DMS 273 (cell line): ENCODE measurements around the gene PRKCA.
A peak's percentile ranks its signal among the peaks of the same experiment; 100 is the strongest.
"Not testable (repeated sequence)": the region's sequence is repeated elsewhere in the genome, so short reads cannot be mapped to it uniquely, and the experiment has no call there.

Experiments used
- DNase-seq: peaks from one replicate; lab custom pipeline; 2025; ENCODE audit not compliant: unreplicated experiment; lab: John Stamatoyannopoulos, UW

PRKCA gene

GRCh38 chr17:66301864-66302741 lies at the start of gene PRKCA:
Gene PRKCA (plus strand): TSS chr17:66302613.
- DNase-seq = peak; percentile 93

DNA sequence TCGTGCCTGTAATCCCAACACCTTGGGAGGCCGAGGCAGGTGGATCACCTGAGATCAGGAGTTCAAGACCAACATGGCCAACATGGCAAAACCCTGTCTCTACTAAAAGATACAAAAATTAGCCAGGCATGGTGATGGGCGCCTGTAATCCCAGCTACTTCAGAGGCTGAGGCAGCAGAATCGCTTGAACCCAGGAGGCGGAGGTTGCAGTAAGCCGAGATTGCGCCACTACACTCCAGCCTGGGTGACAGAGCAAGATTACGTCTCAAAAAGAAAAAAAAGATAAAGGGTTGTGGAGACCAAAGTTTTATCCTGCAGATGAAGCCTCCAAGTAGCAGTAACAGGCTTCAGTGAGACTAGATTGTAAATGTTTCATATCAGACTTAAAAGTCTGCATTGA lies 49.0 kb upstream of the PRKCA start:
- not testable (repeated sequence) for DNase-seq

- peak; percentile 85 for DNase-seq
Observed at GRCh38 chr17:66255112-66255511, 47.3 kb upstream of the PRKCA start.

DNA sequence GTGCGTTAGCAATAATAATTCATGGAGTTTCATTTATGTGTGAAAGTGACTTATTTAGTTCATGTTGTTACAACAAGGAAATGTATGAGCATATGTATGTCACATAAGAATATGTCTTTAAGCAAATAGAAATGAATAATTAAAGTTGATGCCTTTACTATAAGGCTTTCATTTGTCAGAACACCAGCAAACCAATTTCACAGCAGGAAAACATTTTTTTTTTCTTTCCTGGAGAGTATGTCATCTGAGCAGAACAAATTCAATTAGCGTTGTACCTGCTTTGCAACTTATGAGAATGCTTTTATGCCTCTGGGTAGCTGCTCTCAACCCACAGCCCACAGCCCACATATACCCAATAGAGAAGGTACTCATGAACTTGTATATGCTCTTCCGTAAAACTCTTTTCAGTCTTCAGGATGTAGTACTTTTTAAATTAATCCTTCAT lies 46.9 kb upstream of the PRKCA start:
- DNase-seq = no peak

- no peak for DNase-seq
Observed at GRCh38 chr17:66260275-66260674, 42.1 kb upstream of the PRKCA start.

DNA sequence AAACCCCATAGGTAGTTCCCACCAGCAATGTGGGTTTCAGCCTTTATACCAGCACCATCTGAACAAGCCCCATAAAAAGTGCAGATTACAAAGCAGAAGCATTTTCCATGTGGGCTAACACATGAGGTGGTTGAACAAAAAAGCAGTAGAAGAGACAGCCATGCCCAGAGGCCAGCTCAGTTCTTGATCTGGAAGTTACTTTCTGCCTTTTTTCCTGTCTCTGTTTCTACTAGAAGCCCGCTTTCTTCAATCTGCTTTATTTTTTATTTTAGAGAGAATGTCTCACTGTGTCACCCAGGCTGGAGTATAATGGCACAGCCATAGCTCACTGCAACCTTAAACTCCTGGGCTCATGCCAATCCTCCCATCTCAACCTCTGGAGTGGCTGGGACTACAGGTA lies 41.7 kb upstream of the PRKCA start:
- no peak for DNase-seq

GRCh38 chr17:66262767-66263166 lies 39.6 kb upstream of the PRKCA start:
- DNase-seq = no peak

- DNase-seq = no peak
Observed at GRCh38 chr17:66264696-66265095, 37.7 kb upstream of the PRKCA start.

- DNase-seq = no peak
Observed at GRCh38 chr17:66268247-66268927, 34.0 kb upstream of the PRKCA start.

- DNase-seq = no peak
Observed at GRCh38 chr17:66270106-66270505, 32.3 kb upstream of the PRKCA start.

DNA sequence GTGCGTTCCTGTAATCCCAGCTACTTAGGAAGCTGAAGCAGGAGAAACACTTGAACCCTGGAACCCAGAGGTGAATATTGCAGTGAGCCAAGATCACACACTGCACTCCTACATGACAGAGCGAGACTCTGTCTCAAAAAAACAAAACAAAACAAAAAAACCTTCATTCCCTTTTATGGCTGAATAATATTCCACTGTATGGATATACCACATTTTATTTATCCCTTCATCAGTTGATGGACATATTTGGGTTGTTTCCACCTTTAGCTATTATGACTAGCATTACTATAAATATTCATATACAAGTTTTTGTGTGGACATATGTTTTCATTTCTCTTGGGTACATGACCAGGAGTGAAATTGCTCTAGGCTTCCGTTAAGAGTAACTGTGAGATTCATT lies 30.9 kb upstream of the PRKCA start:
- DNase-seq = no peak

GRCh38 chr17:66272811-66273585 lies 29.4 kb upstream of the PRKCA start:
- DNase-seq = peak; percentile 19

- no peak for DNase-seq
Observed at GRCh38 chr17:66273586-66273848, 28.9 kb upstream of the PRKCA start.

- no peak for DNase-seq
Observed at GRCh38 chr17:66275651-66276050, 26.8 kb upstream of the PRKCA start.

DNA sequence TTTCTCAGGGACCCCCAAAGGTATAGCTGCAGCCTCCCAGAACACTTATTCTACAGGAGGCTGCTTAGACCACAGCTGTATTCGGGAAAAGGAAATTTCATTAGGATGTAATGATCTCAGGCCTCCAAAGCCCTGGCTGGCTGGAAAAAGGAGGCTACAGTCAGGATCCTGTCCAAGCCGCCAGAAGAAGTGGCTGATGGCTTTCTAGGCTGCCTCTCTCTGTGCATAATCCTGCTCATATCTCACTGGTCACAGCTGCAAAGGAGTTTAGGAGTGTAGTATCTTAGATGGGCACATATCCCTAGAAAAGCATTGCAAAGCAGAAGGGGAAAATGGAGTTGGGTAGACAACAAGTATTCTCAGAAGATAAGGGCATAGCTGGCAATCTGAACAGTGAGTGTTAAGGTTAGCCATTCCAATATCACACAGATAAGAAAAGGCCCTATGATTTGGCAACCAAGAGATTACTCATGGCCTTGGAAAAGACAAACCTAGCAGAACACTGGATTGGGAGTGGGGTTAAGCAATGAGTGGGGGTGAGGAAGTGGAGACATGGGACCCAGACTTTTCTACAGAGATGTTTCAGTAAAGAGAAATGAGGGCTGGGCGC lies 26.0 kb upstream of the PRKCA start:
- no peak for DNase-seq

DNA sequence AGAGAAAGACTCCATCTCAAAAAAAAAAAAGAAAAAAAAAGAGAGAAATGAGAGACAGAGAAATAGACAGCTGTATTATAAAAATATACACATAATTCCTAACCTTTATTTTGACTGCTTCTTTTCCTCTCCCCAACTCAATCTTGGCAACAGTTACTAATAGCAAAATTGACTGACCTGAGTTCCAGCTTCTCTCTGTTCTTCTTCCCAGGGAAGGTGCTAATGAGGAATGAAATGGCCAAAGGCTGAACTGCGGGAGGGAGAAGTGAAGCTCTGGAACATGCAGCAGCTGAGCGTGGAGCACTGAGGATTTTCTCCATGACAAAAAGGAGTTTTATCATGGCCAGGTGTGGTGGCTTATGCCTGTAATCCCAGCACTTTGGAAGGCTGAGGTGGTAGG lies 25.2 kb upstream of the PRKCA start:
- no peak for DNase-seq

GRCh38 chr17:66281661-66282369 lies 20.6 kb upstream of the PRKCA start:
- DNase-seq = no peak

- DNase-seq = no peak
Observed at GRCh38 chr17:66283296-66283934, 19.0 kb upstream of the PRKCA start.

GRCh38 chr17:66283971-66284370 lies 18.4 kb upstream of the PRKCA start:
- DNase-seq = no peak

DNA sequence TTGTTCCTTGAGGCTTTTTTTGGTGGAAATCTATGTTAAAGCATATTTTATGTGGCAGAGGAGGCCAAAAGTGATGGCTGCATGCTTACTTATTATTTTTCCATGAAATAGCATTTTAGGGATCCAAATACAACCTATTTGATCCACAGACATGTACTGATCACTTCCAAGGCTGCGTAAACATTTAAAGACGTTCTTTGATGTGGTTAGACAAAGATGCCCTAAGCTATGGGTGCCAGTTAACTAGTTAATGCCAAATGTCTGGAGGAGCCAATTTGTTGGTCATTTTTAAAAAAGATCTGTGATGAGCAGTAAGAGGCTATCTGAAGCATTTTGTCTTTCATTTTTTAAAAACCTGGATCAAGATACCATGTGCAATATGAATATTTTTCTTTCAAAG lies 17.3 kb upstream of the PRKCA start:
- no peak for DNase-seq
